ENCODE results near the gene GRK4. TPM values are rescaled to one million over a fixed set of nuclear protein-coding genes. Genes with fewer than 3 reads are reported as not detected.
"Not testable (repeated sequence)": the region's sequence is repeated elsewhere in the genome, so short reads cannot be mapped to it uniquely, and the experiment has no call there.

Gene GRK4
- total and polyA plus RNA-seq, 2 of the 4 experiments (the other 2 are of a cell fraction): 1.6 to 2.2 TPM

- TF ChIP-seq MXI1 (IDR thresholded peaks at IDR 0.05; ENCODE audit: borderline replicate concordance, low read depth, low read length): no peak
Observed at GRCh38 chr4:3047464-3048286, 84.3 kb downstream of the GRK4 start (continued).

GRCh38 chr4:3051141-3051897, 87.9 kb downstream of the GRK4 start:
- ATAC-seq (ENCODE audit: low read depth); H3K23ac ChIP-seq (ENCODE audit: low read depth, low read length): not testable (repeated sequence)

More at GRCh38 chr4:3051141-3051897, 87.9 kb downstream of the GRK4 start:
- CTCF ChIA-PET; H4K5ac ChIP-seq (ENCODE audit: low read depth, low read length); H3K9me1 ChIP-seq (ENCODE audit: insufficient read depth, low read length); H2AK9ac ChIP-seq (replicated peaks; ENCODE audit: low read depth, low read length, poor library complexity); H3K27me3 ChIP-seq (ENCODE audit: control insufficient read depth, insufficient read depth, low read length); dilution Hi-C loops (cut with HindIII; ENCODE audit: low sequenced_read_pairs, unreplicated experiment); intact Hi-C loops (cut with micrococcal nuclease); H3K36me3 ChIP-seq (ENCODE audit: control insufficient read depth, insufficient read depth, low read length); H3K27ac ChIP-seq (ENCODE audit: insufficient read depth, low read length); DNase-seq; POLR2A ChIA-PET (ENCODE audit: unreplicated experiment); H3K18ac ChIP-seq (ENCODE audit: low read depth, low read length); H3K4ac ChIP-seq (ENCODE audit: low read depth, low read length); H3K4me3 ChIP-seq (ENCODE audit: insufficient read depth, low read depth, low read length); H3K14ac ChIP-seq (replicated peaks; ENCODE audit: low read depth, low read length); H3K4me2 ChIP-seq (ENCODE audit: low read depth, low read length); H4K8ac ChIP-seq (ENCODE audit: low read depth in 2 of 2, low read length in 2 of 2); H3K9me3 ChIP-seq (ENCODE audit: control insufficient read depth, insufficient read depth, low read length); H2AFZ ChIP-seq (replicated peaks; ENCODE audit: low read length, poor library complexity); BruUV-seq (replicated peaks); H3K4me1 ChIP-seq (ENCODE audit: control insufficient read depth, insufficient read depth, low read length); H2BK5ac ChIP-seq (ENCODE audit: low read depth, low read length, poor library complexity, severe bottlenecking); H2BK20ac ChIP-seq (ENCODE audit: low read depth, low read length); H3K79me1 ChIP-seq (ENCODE audit: low read depth in 1 of 2, low read length in 2 of 2); H4K20me1 ChIP-seq (ENCODE audit: insufficient read depth, low read length); H3K9ac ChIP-seq (ENCODE audit: low read depth, low read length); H4K91ac ChIP-seq (ENCODE audit: insufficient read depth, low read depth, low read length); in situ Hi-C loops (cut with MboI; ENCODE audit: low sequenced_read_pairs); H3K56ac ChIP-seq (ENCODE audit: extremely low read depth, insufficient read depth, low read length); H2BK120ac ChIP-seq (ENCODE audit: low read depth, low read length); H2BK15ac ChIP-seq (ENCODE audit: low read depth, low read length); H2AK5ac ChIP-seq (ENCODE audit: low read depth, low read length): not testable (repeated sequence)
- WGBS, 2 experiments (ENCODE audit: extremely low coverage in 2 of 2, insufficient read length in 1 of 2): 48% methylated on average over 2 of the region's 12 CpGs; no CpG with 5 or more reads in 1 of the 2 experiments
